WTC11 (cell line): Measurements from ENCODE around the gene IRGM. TPM values are rescaled to one million over a fixed set of nuclear protein-coding genes. Genes with fewer than 3 reads are reported as not detected.
"Not testable (repeated sequence)": the region's sequence is repeated elsewhere in the genome, so short reads cannot be mapped to it uniquely, and the experiment has no call there.

ENCODE experiments used
- ATAC-seq: fragments of 200-7000 bp; cut with Tn5 transposase; 2 replicates; pipeline ENCODE4 v1.10.0; 2021; ENCODE audit warnings: mild to moderate bottlenecking, moderate library complexity
- CTCF ChIA-PET: fragments of 300-600 bp; sonication (Branson Sonifier 250); formaldehyde crosslinking; loops from one replicate; lab custom pipeline; 2021; ENCODE audit warnings: antibody characterized with exemption; lab: Charles Lee
- POLR2A ChIA-PET: fragments of 350-600 bp; sonication (Branson Sonifier 250); formaldehyde crosslinking; loops from one replicate; lab custom pipeline; 2021; ENCODE audit warnings: antibody characterized with exemption; lab: Charles Lee
- DNase-seq: peaks from one replicate; pipeline ENCODE4 v3.0.0; 2021; ENCODE audit warnings: low spot score
- H3K27ac Mint-ChIP-seq: 2 replicates; pipeline ENCODE4 v1.8.0; 2021; ENCODE audit warnings: mixed read lengths
- H3K27me3 Mint-ChIP-seq: 2 replicates; pipeline ENCODE4 v1.8.0; 2021; ENCODE audit warnings: low read depth, mild to moderate bottlenecking, moderate library complexity, mixed read lengths
- H3K36me3 Mint-ChIP-seq: 2 replicates; pipeline ENCODE4 v1.8.0; 2021; ENCODE audit warnings: mixed read lengths
- H3K4me1 Mint-ChIP-seq: 2 replicates; pipeline ENCODE4 v1.8.0; 2022; ENCODE audit warnings: mixed read lengths
- H3K4me3 Mint-ChIP-seq: 2 replicates; pipeline ENCODE4 v1.8.0; 2021; ENCODE audit warnings: mild to moderate bottlenecking, moderate library complexity, mixed read lengths
- H3K9me3 Mint-ChIP-seq: 2 replicates; pipeline ENCODE4 v1.8.0; 2021; ENCODE audit warnings: mixed read lengths
- CREM ChIP-seq: sonication (generic); formaldehyde crosslinking; IDR thresholded peaks from 2 replicates; pipeline ENCODE4 v1.8.1; 2022; ENCODE audit warnings: mild to moderate bottlenecking, missing genetic modification reagents, moderate library complexity
- E2F1 ChIP-seq: sonication (generic); formaldehyde crosslinking; IDR thresholded peaks from 2 replicates; pipeline ENCODE4 v1.8.0; 2022; ENCODE audit warnings: mild to moderate bottlenecking, missing genetic modification reagents
- ELF4 ChIP-seq: sonication (generic); formaldehyde crosslinking; IDR thresholded peaks from 2 replicates; pipeline ENCODE4 v1.8.1; 2022; ENCODE audit warnings: low read depth, mild to moderate bottlenecking, moderate library complexity, missing genetic modification reagents
- ERG ChIP-seq: fragments of 250-450 bp; sonication (Bioruptor Pico); IDR thresholded peaks from 2 replicates; pipeline ENCODE4 v1.8.0; 2021; ENCODE audit warnings: mild to moderate bottlenecking
- ETV6 ChIP-seq: sonication (generic); formaldehyde crosslinking; IDR thresholded peaks from 2 replicates; pipeline ENCODE4 v1.8.1; 2022; ENCODE audit warnings: mild to moderate bottlenecking, missing genetic modification reagents
- FOXP1 ChIP-seq: sonication (generic); formaldehyde crosslinking; IDR thresholded peaks from 2 replicates; pipeline ENCODE4 v1.8.0; 2022; ENCODE audit warnings: missing genetic modification reagents, mild to moderate bottlenecking, moderate library complexity, borderline replicate concordance
- GABPB1 ChIP-seq: sonication (generic); formaldehyde crosslinking; IDR thresholded peaks from 2 replicates; pipeline ENCODE4 v1.8.1; 2023; ENCODE audit warnings: mild to moderate bottlenecking, missing genetic modification reagents
- KAT7 ChIP-seq: sonication (generic); formaldehyde crosslinking; IDR thresholded peaks from 2 replicates; pipeline ENCODE4 v1.8.1; 2023; ENCODE audit warnings: missing genetic modification reagents, mild to moderate bottlenecking, borderline replicate concordance
- TCF7 ChIP-seq: sonication (generic); formaldehyde crosslinking; IDR thresholded peaks from 2 replicates; pipeline ENCODE4 v1.8.0; 2022; ENCODE audit warnings: mild to moderate bottlenecking, low read depth, missing genetic modification reagents, moderate library complexity
- TEAD4 ChIP-seq: sonication (generic); formaldehyde crosslinking; IDR thresholded peaks from 2 replicates; pipeline ENCODE4 v1.8.0; 2022; ENCODE audit warnings: mild to moderate bottlenecking, missing genetic modification reagents
- TP53 ChIP-seq: sonication (generic); formaldehyde crosslinking; IDR thresholded peaks from 2 replicates; pipeline ENCODE4 v1.8.1; 2023; ENCODE audit warnings: mild to moderate bottlenecking, missing genetic modification reagents
- ZNF317 ChIP-seq: sonication (generic); formaldehyde crosslinking; IDR thresholded peaks from 2 replicates; pipeline ENCODE4 v1.8.1; 2023; ENCODE audit warnings: low read depth, mild to moderate bottlenecking, moderate library complexity, missing genetic modification reagents, borderline replicate concordance
- total RNA-seq: library from RNA; stranded (reverse); gene quantifications from 3 replicates; pipeline ENCODE4 v1.2.3, GENCODE V29; 2021
- TF ChIP-seq, protein P1 (sequence below): sonication (generic); formaldehyde crosslinking; IDR thresholded peaks from 2 replicates; pipeline ENCODE4 v1.8.1; 2022; ENCODE audit warnings: mild to moderate bottlenecking, missing genetic modification reagents, moderate library complexity, borderline replicate concordance
- TF ChIP-seq, protein P2 (sequence below): sonication (generic); formaldehyde crosslinking; IDR thresholded peaks from 2 replicates; pipeline ENCODE4 v1.8.0; 2022; ENCODE audit warnings: mild to moderate bottlenecking, missing genetic modification reagents
- TF ChIP-seq, protein P3 (sequence below): sonication (generic); formaldehyde crosslinking; IDR thresholded peaks from 2 replicates; pipeline ENCODE4 v1.8.1; 2023; ENCODE audit warnings: mild to moderate bottlenecking, moderate library complexity, missing genetic modification reagents
- TF ChIP-seq, protein P4 (sequence below): sonication (generic); formaldehyde crosslinking; IDR thresholded peaks from 2 replicates; pipeline ENCODE4 v1.8.1; 2022; ENCODE audit warnings: mild to moderate bottlenecking, moderate library complexity, missing genetic modification reagents
- TF ChIP-seq, protein P5 (sequence below): sonication (generic); formaldehyde crosslinking; IDR thresholded peaks from 2 replicates; pipeline ENCODE4 v1.8.0; 2023; ENCODE audit warnings: missing genetic modification reagents, mild to moderate bottlenecking, borderline replicate concordance

IRGM gene
- total RNA-seq, 1 experiment from 2014 or later = 0.31 TPM

- no peak for TF ChIP-seq ELF4
- no peak for TF ChIP-seq ETV6 (CRISPR knock-in tag)
- TF ChIP-seq, protein P1, sequence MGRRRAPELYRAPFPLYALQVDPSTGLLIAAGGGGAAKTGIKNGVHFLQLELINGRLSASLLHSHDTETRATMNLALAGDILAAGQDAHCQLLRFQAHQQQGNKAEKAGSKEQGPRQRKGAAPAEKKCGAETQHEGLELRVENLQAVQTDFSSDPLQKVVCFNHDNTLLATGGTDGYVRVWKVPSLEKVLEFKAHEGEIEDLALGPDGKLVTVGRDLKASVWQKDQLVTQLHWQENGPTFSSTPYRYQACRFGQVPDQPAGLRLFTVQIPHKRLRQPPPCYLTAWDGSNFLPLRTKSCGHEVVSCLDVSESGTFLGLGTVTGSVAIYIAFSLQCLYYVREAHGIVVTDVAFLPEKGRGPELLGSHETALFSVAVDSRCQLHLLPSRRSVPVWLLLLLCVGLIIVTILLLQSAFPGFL = no peak
- TF ChIP-seq ZNF317 (CRISPR knock-in tag) = no peak
- no peak for TF ChIP-seq KAT7 (CRISPR knock-in tag)
- TF ChIP-seq E2F1 = no peak
Measured at GRCh38 chr5:150836703-150837102, 9.6 kb upstream of the IRGM start (continued).

DNA sequence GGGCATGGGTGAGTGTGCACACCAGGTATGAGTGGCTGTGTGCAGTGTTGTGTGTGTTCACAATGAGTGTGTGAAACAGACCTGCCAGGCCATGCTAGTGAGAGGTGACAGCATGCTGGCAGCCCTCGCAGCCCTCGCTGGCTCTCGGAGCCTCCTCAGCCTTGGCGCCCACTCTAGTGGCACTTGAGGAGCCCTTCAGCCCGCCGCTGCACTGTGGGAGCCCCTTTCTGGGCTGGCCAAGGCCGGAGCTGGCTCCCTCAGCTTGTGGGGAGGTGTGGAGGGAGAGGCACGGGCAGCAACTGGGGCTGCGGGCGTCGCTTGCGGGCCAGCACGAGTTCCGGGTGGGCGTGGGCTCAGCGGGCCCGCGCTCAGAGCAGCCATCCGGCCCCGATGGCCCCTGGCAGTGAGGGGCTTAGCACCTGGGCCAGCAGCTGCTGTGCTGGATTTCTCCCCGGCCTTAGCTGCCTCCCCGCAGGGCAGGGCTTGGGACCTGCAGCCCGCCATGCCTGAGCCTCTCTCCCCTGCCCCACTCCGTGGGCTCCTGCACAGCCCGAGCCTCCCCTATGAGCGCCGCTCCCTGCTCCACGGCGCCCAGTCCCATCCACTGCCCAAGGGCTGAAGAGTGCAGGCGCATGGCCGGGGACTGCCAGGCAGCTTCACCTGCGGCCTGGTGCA lies 999 bp upstream of the IRGM start:
- H3K27me3 Mint-ChIP-seq = peaks cover 18% of the 10 kb centered on the region
- H3K36me3 Mint-ChIP-seq, DNase-seq, POLR2A ChIA-PET, ATAC-seq, H3K27ac Mint-ChIP-seq, H3K4me3 Mint-ChIP-seq, H3K4me1 Mint-ChIP-seq: not testable (repeated sequence)
- H3K9me3 Mint-ChIP-seq = peaks cover 15% of the 10 kb centered on the region
- CTCF ChIA-PET = interaction anchor here (1.6 to 3.5 kb wide), 5 partner anchors 44 to 284 kb away, joined by 5 to 31 read pairs (median 29); partner anchors contain the start of gene RBM22

- POLR2A ChIA-PET = interaction anchor here (0.6 to 1.1 kb wide), 3 partner anchors 68 to 289 kb away, joined by 3 to 5 read pairs (median 4); partner anchors contain the start of genes RBM22 and SMIM3
- H3K27me3 Mint-ChIP-seq = peaks cover 18% of the 10 kb centered on the region
- no peak overlapping the region for H3K27ac Mint-ChIP-seq
- TF ChIP-seq, protein P2, sequence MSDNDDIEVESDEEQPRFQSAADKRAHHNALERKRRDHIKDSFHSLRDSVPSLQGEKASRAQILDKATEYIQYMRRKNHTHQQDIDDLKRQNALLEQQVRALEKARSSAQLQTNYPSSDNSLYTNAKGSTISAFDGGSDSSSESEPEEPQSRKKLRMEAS = peak; percentile 95
- TF ChIP-seq CREM = 0 out of 2 replicates have a peak, but pooled peaks have one; percentile 39
- TF ChIP-seq ERG = no peak
- 0 out of 2 replicates have a peak, but pooled peaks have one; percentile 45 for TF ChIP-seq GABPB1 (CRISPR knock-in tag)
- TF ChIP-seq, protein P3, sequence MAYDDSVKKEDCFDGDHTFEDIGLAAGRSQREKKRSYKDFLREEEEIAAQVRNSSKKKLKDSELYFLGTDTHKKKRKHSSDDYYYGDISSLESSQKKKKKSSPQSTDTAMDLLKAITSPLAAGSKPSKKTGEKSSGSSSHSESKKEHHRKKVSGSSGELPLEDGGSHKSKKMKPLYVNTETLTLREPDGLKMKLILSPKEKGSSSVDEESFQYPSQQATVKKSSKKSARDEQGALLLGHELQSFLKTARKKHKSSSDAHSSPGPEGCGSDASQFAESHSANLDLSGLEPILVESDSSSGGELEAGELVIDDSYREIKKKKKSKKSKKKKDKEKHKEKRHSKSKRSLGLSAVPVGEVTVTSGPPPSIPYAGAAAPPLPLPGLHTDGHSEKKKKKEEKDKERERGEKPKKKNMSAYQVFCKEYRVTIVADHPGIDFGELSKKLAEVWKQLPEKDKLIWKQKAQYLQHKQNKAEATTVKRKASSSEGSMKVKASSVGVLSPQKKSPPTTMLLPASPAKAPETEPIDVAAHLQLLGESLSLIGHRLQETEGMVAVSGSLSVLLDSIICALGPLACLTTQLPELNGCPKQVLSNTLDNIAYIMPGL (CRISPR knock-in tag) = 0 out of 2 replicates have a peak, but pooled peaks have one; percentile 42
- 0 out of 2 replicates have a peak, but pooled peaks have one; percentile 35 for TF ChIP-seq ETV6 (CRISPR knock-in tag)
- TF ChIP-seq TEAD4 (CRISPR knock-in tag) = 0 out of 2 replicates have a peak, but pooled peaks have one; percentile 30
- TF ChIP-seq FOXP1 = no peak
- TF ChIP-seq TCF7 (CRISPR knock-in tag) = no peak
- TF ChIP-seq, protein P4, sequence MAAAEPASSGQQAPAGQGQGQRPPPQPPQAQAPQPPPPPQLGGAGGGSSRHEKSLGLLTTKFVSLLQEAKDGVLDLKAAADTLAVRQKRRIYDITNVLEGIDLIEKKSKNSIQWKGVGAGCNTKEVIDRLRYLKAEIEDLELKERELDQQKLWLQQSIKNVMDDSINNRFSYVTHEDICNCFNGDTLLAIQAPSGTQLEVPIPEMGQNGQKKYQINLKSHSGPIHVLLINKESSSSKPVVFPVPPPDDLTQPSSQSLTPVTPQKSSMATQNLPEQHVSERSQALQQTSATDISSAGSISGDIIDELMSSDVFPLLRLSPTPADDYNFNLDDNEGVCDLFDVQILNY (CRISPR knock-in tag) = peak; percentile 57; the same call in 1 of the 2 replicates
- TF ChIP-seq, protein P5, sequence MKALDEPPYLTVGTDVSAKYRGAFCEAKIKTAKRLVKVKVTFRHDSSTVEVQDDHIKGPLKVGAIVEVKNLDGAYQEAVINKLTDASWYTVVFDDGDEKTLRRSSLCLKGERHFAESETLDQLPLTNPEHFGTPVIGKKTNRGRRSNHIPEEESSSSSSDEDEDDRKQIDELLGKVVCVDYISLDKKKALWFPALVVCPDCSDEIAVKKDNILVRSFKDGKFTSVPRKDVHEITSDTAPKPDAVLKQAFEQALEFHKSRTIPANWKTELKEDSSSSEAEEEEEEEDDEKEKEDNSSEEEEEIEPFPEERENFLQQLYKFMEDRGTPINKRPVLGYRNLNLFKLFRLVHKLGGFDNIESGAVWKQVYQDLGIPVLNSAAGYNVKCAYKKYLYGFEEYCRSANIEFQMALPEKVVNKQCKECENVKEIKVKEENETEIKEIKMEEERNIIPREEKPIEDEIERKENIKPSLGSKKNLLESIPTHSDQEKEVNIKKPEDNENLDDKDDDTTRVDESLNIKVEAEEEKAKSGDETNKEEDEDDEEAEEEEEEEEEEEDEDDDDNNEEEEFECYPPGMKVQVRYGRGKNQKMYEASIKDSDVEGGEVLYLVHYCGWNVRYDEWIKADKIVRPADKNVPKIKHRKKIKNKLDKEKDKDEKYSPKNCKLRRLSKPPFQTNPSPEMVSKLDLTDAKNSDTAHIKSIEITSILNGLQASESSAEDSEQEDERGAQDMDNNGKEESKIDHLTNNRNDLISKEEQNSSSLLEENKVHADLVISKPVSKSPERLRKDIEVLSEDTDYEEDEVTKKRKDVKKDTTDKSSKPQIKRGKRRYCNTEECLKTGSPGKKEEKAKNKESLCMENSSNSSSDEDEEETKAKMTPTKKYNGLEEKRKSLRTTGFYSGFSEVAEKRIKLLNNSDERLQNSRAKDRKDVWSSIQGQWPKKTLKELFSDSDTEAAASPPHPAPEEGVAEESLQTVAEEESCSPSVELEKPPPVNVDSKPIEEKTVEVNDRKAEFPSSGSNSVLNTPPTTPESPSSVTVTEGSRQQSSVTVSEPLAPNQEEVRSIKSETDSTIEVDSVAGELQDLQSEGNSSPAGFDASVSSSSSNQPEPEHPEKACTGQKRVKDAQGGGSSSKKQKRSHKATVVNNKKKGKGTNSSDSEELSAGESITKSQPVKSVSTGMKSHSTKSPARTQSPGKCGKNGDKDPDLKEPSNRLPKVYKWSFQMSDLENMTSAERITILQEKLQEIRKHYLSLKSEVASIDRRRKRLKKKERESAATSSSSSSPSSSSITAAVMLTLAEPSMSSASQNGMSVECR (CRISPR knock-in tag) = peak; percentile 32; the same call in 1 of the 2 replicates
- no peak for TF ChIP-seq TP53 (CRISPR knock-in tag)
Measured at GRCh38 chr5:150846654-150847333, 473 bp downstream of the IRGM start.

More at GRCh38 chr5:150846654-150847333, 473 bp downstream of the IRGM start:
- peaks cover 9% of the 10 kb centered on the region for H3K36me3 Mint-ChIP-seq
- peak; percentile 34 for DNase-seq
- H3K4me3 Mint-ChIP-seq = no peak overlapping the region
- H3K9me3 Mint-ChIP-seq = peaks cover 15% of the 10 kb centered on the region
- peak; percentile 98 for ATAC-seq
- H3K4me1 Mint-ChIP-seq = peaks cover 8% of the 10 kb centered on the region; the same call in 1 of the 2 replicates
- CTCF ChIA-PET = interaction anchor here (0.6 to 3.5 kb wide), 22 partner anchors 29 to 436 kb away, joined by 3 to 31 read pairs (median 5); partner anchors contain the start of genes DCTN4, MYOZ3, RBM22 and SMIM3
